Activated naive CD8-positive, alpha-beta T cell treated with anti-CD3 and anti-CD28 coated beads for 36 hours (primary cell): Measurements from ENCODE around the gene NDUFV3. TPM values are rescaled to one million over a fixed set of nuclear protein-coding genes. Genes with fewer than 3 reads are reported as not detected.
"Not testable (repeated sequence)": the region's sequence is repeated elsewhere in the genome, so short reads cannot be mapped to it uniquely, and the experiment has no call there.

Experiments used
- DNase-seq: peaks from one replicate; pipeline ENCODE4 v3.0.0; 2021
- H3K27ac Mint-ChIP-seq: one replicate; pipeline ENCODE4 v1.8.0; 2022; ENCODE audit warnings: mild to moderate bottlenecking, moderate library complexity, mixed read lengths
- H3K27me3 Mint-ChIP-seq: one replicate; pipeline ENCODE4 v1.8.0; 2022; ENCODE audit warnings: mild to moderate bottlenecking, mixed read lengths
- H3K36me3 Mint-ChIP-seq: one replicate; pipeline ENCODE4 v1.8.0; 2021; ENCODE audit warnings: mild to moderate bottlenecking, mixed read lengths
- H3K4me1 Mint-ChIP-seq: one replicate; pipeline ENCODE4 v1.8.0; 2021; ENCODE audit warnings: mixed read lengths
- H3K4me3 Mint-ChIP-seq: one replicate; pipeline ENCODE4 v1.8.0; 2022; ENCODE audit warnings: mild to moderate bottlenecking, moderate library complexity, mixed read lengths
- H3K9me3 Mint-ChIP-seq: one replicate; pipeline ENCODE4 v1.8.0; 2022; ENCODE audit warnings: mixed read lengths
- total RNA-seq, 2 experiments: library from RNA; stranded (reverse); gene quantifications; one replicate each; pipeline ENCODE4 v1.2.3, GENCODE V29; 2021

Gene NDUFV3
- total RNA-seq, 2 experiments from 2014 or later = 34.2 to 34.3 TPM

GRCh38 chr21:42905195-42905594, 12.1 kb downstream of the NDUFV3 start:
- Mint-ChIP-seq H3K36me3 (peaks cover 21% of the 10 kb centered on the region), H3K27ac (no peak overlapping the region), H3K4me3 (no peak overlapping the region), H3K27me3 (no peaks in the 10 kb centered on the region), H3K9me3 (no peaks in the 10 kb centered on the region), H3K4me1 (peaks cover 1% of the 10 kb centered on the region)
- no peak for DNase-seq

GRCh38 chr21:42906233-42906632, 13.1 kb downstream of the NDUFV3 start:
- Mint-ChIP-seq H3K4me1 (peaks cover 1% of the 10 kb centered on the region), H3K27me3 (no peaks in the 10 kb centered on the region), H3K9me3 (no peaks in the 10 kb centered on the region), H3K27ac (no peak overlapping the region), H3K4me3 (no peak overlapping the region), H3K36me3 (peaks cover 21% of the 10 kb centered on the region)
- no peak for DNase-seq

GRCh38 chr21:42908484-42908883, 15.4 kb downstream of the NDUFV3 start:
- not testable (repeated sequence) for H3K4me1 Mint-ChIP-seq, H3K27ac Mint-ChIP-seq, DNase-seq, H3K4me3 Mint-ChIP-seq, H3K27me3 Mint-ChIP-seq, H3K9me3 Mint-ChIP-seq
- H3K36me3 Mint-ChIP-seq = peaks cover 19% of the 10 kb centered on the region

- H3K4me1 Mint-ChIP-seq, H3K27ac Mint-ChIP-seq, H3K4me3 Mint-ChIP-seq, DNase-seq, H3K36me3 Mint-ChIP-seq, H3K27me3 Mint-ChIP-seq, H3K9me3 Mint-ChIP-seq: not testable (repeated sequence)
Observed at GRCh38 chr21:42911920-42912319, 18.8 kb downstream of the NDUFV3 start.

- Mint-ChIP-seq H3K9me3 (no peaks in the 10 kb centered on the region), H3K4me1 (no peaks in the 10 kb centered on the region), H3K27me3 (no peaks in the 10 kb centered on the region), H3K27ac (no peak overlapping the region), H3K4me3 (no peak overlapping the region), H3K36me3 (peaks cover 2% of the 10 kb centered on the region)
- DNase-seq = no peak
Observed at GRCh38 chr21:42913476-42913875, 20.4 kb downstream of the NDUFV3 start.

- no peaks in the 10 kb centered on the region for H3K4me1 Mint-ChIP-seq
- no peak for DNase-seq
- H3K4me3 Mint-ChIP-seq = no peak overlapping the region
- H3K36me3 Mint-ChIP-seq = no peaks in the 10 kb centered on the region
- H3K27ac Mint-ChIP-seq = no peak overlapping the region
- no peaks in the 10 kb centered on the region for H3K9me3 Mint-ChIP-seq
- H3K27me3 Mint-ChIP-seq = no peaks in the 10 kb centered on the region
Observed at GRCh38 chr21:42918291-42918690, 25.2 kb downstream of the NDUFV3 start.

- Mint-ChIP-seq H3K4me1 (peaks cover 14% of the 10 kb centered on the region), H3K9me3 (no peaks in the 10 kb centered on the region), H3K4me3 (no peak overlapping the region), H3K27me3 (no peaks in the 10 kb centered on the region), H3K36me3 (no peaks in the 10 kb centered on the region), H3K27ac (no peak overlapping the region)
- DNase-seq = no peak
Observed at GRCh38 chr21:42921927-42922326, 28.8 kb downstream of the NDUFV3 start.

GRCh38 chr21:42922918-42923317, 29.8 kb downstream of the NDUFV3 start:
- no peak for DNase-seq
- no peaks in the 10 kb centered on the region for H3K27me3 Mint-ChIP-seq
- peak overlapping the region; percentile 6 for H3K27ac Mint-ChIP-seq
- H3K4me3 Mint-ChIP-seq = no peak overlapping the region
- peaks cover 14% of the 10 kb centered on the region for H3K4me1 Mint-ChIP-seq
- H3K9me3 Mint-ChIP-seq = no peaks in the 10 kb centered on the region
- H3K36me3 Mint-ChIP-seq = no peaks in the 10 kb centered on the region

GRCh38 chr21:42923553-42924432, 30.7 kb downstream of the NDUFV3 start:
- peak; percentile 78 for DNase-seq
- H3K27me3 Mint-ChIP-seq = no peaks in the 10 kb centered on the region
- H3K4me3 Mint-ChIP-seq = peak overlapping the region; percentile 67
- H3K27ac Mint-ChIP-seq = peak overlapping the region; percentile 85
- peaks cover 14% of the 10 kb centered on the region for H3K4me1 Mint-ChIP-seq
- H3K36me3 Mint-ChIP-seq = no peaks in the 10 kb centered on the region
- H3K9me3 Mint-ChIP-seq = no peaks in the 10 kb centered on the region

- Mint-ChIP-seq H3K27ac (peak overlapping the region; percentile 85), H3K27me3 (no peaks in the 10 kb centered on the region), H3K36me3 (no peaks in the 10 kb centered on the region), H3K4me3 (peak overlapping the region; percentile 67), H3K9me3 (no peaks in the 10 kb centered on the region), H3K4me1 (peaks cover 14% of the 10 kb centered on the region)
- peak; percentile 6 for DNase-seq
Observed at GRCh38 chr21:42924433-42924751, 31.3 kb downstream of the NDUFV3 start.

GRCh38 chr21:42925114-42925926, 32.2 kb downstream of the NDUFV3 start, which contains the start of gene ERVH48-1:
Gene ERVH48-1, minus strand, starts transcription at chr21:42925630. Its CDS starts 6,624 bp downstream, at chr21:42919006.
- no peak for DNase-seq
- H3K27me3 Mint-ChIP-seq = no peaks in the 10 kb centered on the region
- peak within 1 kb of the TSS; percentile 54 for H3K27ac Mint-ChIP-seq
- H3K4me3 Mint-ChIP-seq = no peak within 1 kb of the TSS
- H3K36me3 Mint-ChIP-seq = no peaks in the 10 kb centered on the region
- no peaks in the 10 kb centered on the region for H3K9me3 Mint-ChIP-seq
- H3K4me1 Mint-ChIP-seq = peaks cover 14% of the 10 kb centered on the region

GRCh38 chr21:42927474-42928200, 34.5 kb downstream of the NDUFV3 start:
- not testable (repeated sequence) for DNase-seq, H3K4me3 Mint-ChIP-seq, H3K27ac Mint-ChIP-seq, H3K36me3 Mint-ChIP-seq, H3K27me3 Mint-ChIP-seq, H3K9me3 Mint-ChIP-seq
- H3K4me1 Mint-ChIP-seq = peaks cover 14% of the 10 kb centered on the region

- H3K36me3 Mint-ChIP-seq = no peaks in the 10 kb centered on the region
- no peaks in the 10 kb centered on the region for H3K9me3 Mint-ChIP-seq
- H3K27me3 Mint-ChIP-seq = no peaks in the 10 kb centered on the region
- no peak for DNase-seq
- H3K4me1 Mint-ChIP-seq = peaks cover 3% of the 10 kb centered on the region
- H3K4me3 Mint-ChIP-seq = no peak overlapping the region
- H3K27ac Mint-ChIP-seq = no peak overlapping the region
Observed at GRCh38 chr21:42929969-42930368, 36.9 kb downstream of the NDUFV3 start.

- no peak for DNase-seq
- no peaks in the 10 kb centered on the region for H3K36me3 Mint-ChIP-seq
- no peak overlapping the region for H3K4me3 Mint-ChIP-seq
- H3K4me1 Mint-ChIP-seq = no peaks in the 10 kb centered on the region
- no peaks in the 10 kb centered on the region for H3K27me3 Mint-ChIP-seq
- no peak overlapping the region for H3K27ac Mint-ChIP-seq
- no peaks in the 10 kb centered on the region for H3K9me3 Mint-ChIP-seq
Observed at GRCh38 chr21:42931560-42932235, 38.6 kb downstream of the NDUFV3 start.
